IMR-90 (cell line): ENCODE results near the gene BCL2. TPM values are rescaled to one million over a fixed set of nuclear protein-coding genes. Genes with fewer than 3 reads are reported as not detected.

Experiments used
- ATAC-seq: fragments of 200-7000 bp; cut with Tn5 transposase; 2 replicates; pipeline ENCODE4 v1.9.1; 2020; ENCODE audit warnings: low read depth, mild to moderate bottlenecking, moderate library complexity
- BruUV-seq: library from RNA; stranded (reverse); fragments of 400-500 nt; replicated peaks from 2 replicates; lab custom pipeline; 2021; lab: Mats Ljungman, UMichigan
- CTCF ChIA-PET: fragments of 300-600 bp; formaldehyde crosslinking; extraction: SDS; loops from one replicate; lab custom pipeline; 2021; ENCODE audit warnings: antibody characterized with exemption; lab: Yijun Ruan, JAX
- POLR2A ChIA-PET: fragments of 300-600 bp; sonication (Branson Sonifier 250); formaldehyde crosslinking; loops from one replicate; lab custom pipeline; 2022; ENCODE audit warnings: antibody characterized with exemption; ENCODE audit not compliant: unreplicated experiment; lab: Charles Lee
- DNase-seq: peaks from one replicate; pipeline ENCODE4 v3.0.0; 2013
- H2AFZ ChIP-seq: replicated peaks from 2 replicates; pipeline ENCODE3; 2013; ENCODE audit warnings: low read length, mild to moderate bottlenecking; ENCODE audit not compliant: poor library complexity
- H2AK5ac ChIP-seq: 2 replicates; pipeline ENCODE4 v1.6.1; 2013; ENCODE audit warnings: low read depth, low read length, inconsistent platforms
- H2AK9ac ChIP-seq: replicated peaks from 2 replicates; pipeline ENCODE3; 2013; ENCODE audit warnings: mild to moderate bottlenecking, low read depth, low read length, moderate library complexity; ENCODE audit not compliant: poor library complexity
- H2BK120ac ChIP-seq: 2 replicates; pipeline ENCODE4 v1.6.1; 2013; ENCODE audit warnings: low read depth, low read length, inconsistent platforms
- H2BK15ac ChIP-seq: 3 replicates; pipeline ENCODE4 v1.6.1; 2013; ENCODE audit warnings: low read depth, low read length, inconsistent platforms
- H2BK20ac ChIP-seq: 2 replicates; pipeline ENCODE4 v1.6.1; 2013; ENCODE audit warnings: low read depth, mild to moderate bottlenecking, inconsistent platforms, low read length, moderate library complexity
- H2BK5ac ChIP-seq: 2 replicates; pipeline ENCODE4 v1.6.1; 2013; ENCODE audit warnings: mild to moderate bottlenecking, low read depth, low read length, inconsistent platforms; ENCODE audit not compliant: poor library complexity, severe bottlenecking
- H3K14ac ChIP-seq: replicated peaks from 2 replicates; pipeline ENCODE4 v1.6.1; 2013; ENCODE audit warnings: low read depth, low read length, inconsistent platforms
- H3K18ac ChIP-seq: 2 replicates; pipeline ENCODE4 v1.6.1; 2013; ENCODE audit warnings: low read depth, low read length, control low read depth
- H3K23ac ChIP-seq: 2 replicates; pipeline ENCODE4 v1.6.1; 2013; ENCODE audit warnings: low read depth, low read length, inconsistent platforms
- H3K27ac ChIP-seq: 2 replicates; pipeline ENCODE4 v1.5.1; 2013; ENCODE audit warnings: mild to moderate bottlenecking, control low read depth, low read length; ENCODE audit not compliant: insufficient read depth
- H3K27me3 ChIP-seq: 2 replicates; pipeline ENCODE4 v1.6.1; 2013; ENCODE audit warnings: low read length; ENCODE audit not compliant: control insufficient read depth, insufficient read depth
- H3K36me3 ChIP-seq: 2 replicates; pipeline ENCODE4 v1.6.1; 2013; ENCODE audit warnings: low read length, mixed read lengths; ENCODE audit not compliant: control insufficient read depth, insufficient read depth
- H3K4ac ChIP-seq: 2 replicates; pipeline ENCODE4 v1.6.1; 2013; ENCODE audit warnings: low read depth, low read length, inconsistent platforms
- H3K4me1 ChIP-seq: 2 replicates; pipeline ENCODE4 v1.6.1; 2013; ENCODE audit warnings: low read length, mixed read lengths; ENCODE audit not compliant: control insufficient read depth, insufficient read depth
- H3K4me2 ChIP-seq: 2 replicates; pipeline ENCODE4 v1.6.1; 2013; ENCODE audit warnings: low read depth, mild to moderate bottlenecking, control low read depth, low read length, moderate library complexity
- H3K4me3 ChIP-seq: 2 replicates; pipeline ENCODE4 v1.5.1; 2013; ENCODE audit warnings: low read depth, mild to moderate bottlenecking, control low read depth, low read length, moderate library complexity; ENCODE audit not compliant: insufficient read depth
- H3K56ac ChIP-seq: 2 replicates; pipeline ENCODE4 v1.6.1; 2013; ENCODE audit warnings: low read length, inconsistent platforms; ENCODE audit not compliant: insufficient read depth; ENCODE audit errors: extremely low read depth
- H3K79me1 ChIP-seq, 2 experiments: 2 replicates each; pipeline ENCODE4 v1.6.1; 2013; ENCODE audit warnings: low read length in 2 of 2, inconsistent platforms in 1 of 2, low read depth in 1 of 2
- H3K9ac ChIP-seq: 2 replicates; pipeline ENCODE4 v1.6.1; 2013; ENCODE audit warnings: low read depth, low read length, control low read depth
- H3K9me1 ChIP-seq: 2 replicates; pipeline ENCODE4 v1.6.1; 2013; ENCODE audit warnings: low read length, inconsistent platforms; ENCODE audit not compliant: insufficient read depth
- H3K9me3 ChIP-seq: 2 replicates; pipeline ENCODE4 v1.6.1; 2013; ENCODE audit warnings: low read length; ENCODE audit not compliant: control insufficient read depth, insufficient read depth
- H4K20me1 ChIP-seq: 2 replicates; pipeline ENCODE4 v1.6.1; 2013; ENCODE audit warnings: low read length, inconsistent platforms; ENCODE audit not compliant: insufficient read depth
- H4K5ac ChIP-seq: 2 replicates; pipeline ENCODE4 v1.6.1; 2013; ENCODE audit warnings: mild to moderate bottlenecking, low read depth, low read length, control low read depth
- H4K8ac ChIP-seq, 2 experiments: 2 replicates each; pipeline ENCODE4 v1.6.1; 2013; ENCODE audit warnings: low read depth in 2 of 2, low read length in 2 of 2, control low read depth in 1 of 2, inconsistent platforms in 1 of 2
- H4K91ac ChIP-seq: 2 replicates; pipeline ENCODE4 v1.6.1; 2013; ENCODE audit warnings: low read depth, low read length, inconsistent platforms; ENCODE audit not compliant: insufficient read depth
- CEBPB ChIP-seq: IDR thresholded peaks from 2 replicates; pipeline ENCODE4 v1.6.1; 2012; ENCODE audit warnings: low read depth, low read length, improper control_type of control experiment
- CHD1 ChIP-seq: IDR thresholded peaks from 2 replicates; pipeline ENCODE4 v1.6.1; 2012; ENCODE audit warnings: low read depth, low read length, improper control_type of control experiment
- FOS ChIP-seq: fragments of 150-350 bp; IDR thresholded peaks from 2 replicates; pipeline ENCODE4 v1.6.1; 2016; ENCODE audit warnings: low read depth, low read length
- MAZ ChIP-seq: IDR thresholded peaks from 2 replicates; pipeline ENCODE4 v1.6.1; 2012; ENCODE audit warnings: low read depth, mild to moderate bottlenecking, low read length, improper control_type of control experiment, moderate library complexity, borderline replicate concordance
- MXI1 ChIP-seq: IDR thresholded peaks from 2 replicates; pipeline ENCODE4 v1.6.1; 2012; ENCODE audit warnings: low read depth, mild to moderate bottlenecking, low read length, moderate library complexity, borderline replicate concordance
- NFE2L2 ChIP-seq: fragments of 150-350 bp; IDR thresholded peaks from 2 replicates; pipeline ENCODE4 v1.6.1; 2016; ENCODE audit warnings: low read depth, mild to moderate bottlenecking, low read length
- POLR2A ChIP-seq: IDR thresholded peaks from 2 replicates; pipeline ENCODE4 v1.6.1; 2012; ENCODE audit warnings: mild to moderate bottlenecking, low read depth, low read length
- RAD21 ChIP-seq: IDR thresholded peaks from 2 replicates; pipeline ENCODE4 v1.6.1; 2012; ENCODE audit warnings: low read length, improper control_type of control experiment
- RCOR1 ChIP-seq: IDR thresholded peaks from 2 replicates; pipeline ENCODE4 v1.6.1; 2012; ENCODE audit warnings: mild to moderate bottlenecking, low read length, improper control_type of control experiment; ENCODE audit not compliant: insufficient replicate concordance
- RFX5 ChIP-seq: IDR thresholded peaks from 2 replicates; pipeline ENCODE4 v1.8.0; 2012; ENCODE audit warnings: low read depth, mild to moderate bottlenecking, low read length, moderate library complexity
- WGBS, 2 experiments: methylation state at CpG; one replicate each; pipeline versions ENCODE4 v1.1.5 to v1.1.7; 2013; ENCODE audit warnings: missing lambda C conversion rate in 2 of 2; ENCODE audit not compliant: insufficient read length in 1 of 2; ENCODE audit errors: extremely low coverage in 2 of 2; 5-methylcytosine and 5-hydroxymethylcytosine counted together
- dilution Hi-C: fragments of 300-500 bp; cut with HindIII; formaldehyde crosslinking; loops from one replicate; pipeline ENCODE4 v1.14.3; 2018; ENCODE audit warnings: low sequenced_read_pairs; ENCODE audit not compliant: unreplicated experiment
- in situ Hi-C: fragments of 300-500 bp; cut with MboI; formaldehyde crosslinking; loops from 3 replicates; pipeline ENCODE4 v1.14.3; 2019; ENCODE audit warnings: low sequenced_read_pairs, inconsistent platforms, mixed read lengths
- intact Hi-C: fragments of 100-400 bp; cut with micrococcal nuclease; formaldehyde crosslinking; loops from 2 replicates; pipeline ENCODE4 v1.10.0; 2022
- polyA plus RNA-seq, 3 experiments: library from polyadenylated mRNA; depleted of rRNA; stranded (reverse); fragments of >200 nt; gene quantifications; 2 replicates each; pipeline ENCODE4 v1.2.3, GENCODE V29; 2012; ENCODE audit warnings: low replicate concordance in 1 of 3
- total RNA-seq: library from RNA; depleted of rRNA; stranded (reverse); fragments of >200 nt; gene quantifications from 2 replicates; pipeline ENCODE4 v1.2.3, GENCODE V29; 2012
- TF ChIP-seq, protein P1 (sequence below): fragments of 150-350 bp; IDR thresholded peaks from 2 replicates; pipeline ENCODE4 v1.6.1; 2016; ENCODE audit warnings: low read depth, mild to moderate bottlenecking, low read length, moderate library complexity, borderline replicate concordance

The BCL2 gene
- total and polyA plus RNA-seq, 2 of the 4 experiments (the other 2 are of a cell fraction), result 0.24 to 0.54 TPM

DNA sequence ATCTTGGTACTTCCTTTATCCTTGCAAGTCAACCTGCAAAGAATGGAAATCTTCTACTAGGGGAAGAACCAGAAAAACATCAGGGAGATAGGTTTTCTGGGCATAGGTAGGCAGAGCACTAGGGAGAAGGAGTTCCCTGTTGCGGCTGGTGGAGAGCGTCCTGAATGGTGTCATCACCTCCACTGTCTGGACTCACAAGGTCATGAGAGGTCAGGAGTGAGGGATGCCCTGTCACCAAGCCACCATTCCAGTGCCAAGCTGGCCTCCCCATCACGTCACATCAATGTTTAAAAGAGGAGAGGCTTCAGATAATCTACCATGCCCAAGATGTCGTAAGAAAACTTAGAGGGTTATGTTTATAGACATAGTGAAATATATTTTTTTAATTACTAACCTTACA lies 72.1 kb downstream of the BCL2 start:
- no peaks in the 10 kb centered on the region for H3K79me1 ChIP-seq
- no peaks in the 10 kb centered on the region for H3K9me1 ChIP-seq
- no peak overlapping the region for H3K9ac ChIP-seq
- no peak overlapping the region for H2AK5ac ChIP-seq
- no peaks in the 10 kb centered on the region for H3K36me3 ChIP-seq
- no peak overlapping the region for H2AFZ ChIP-seq
- BruUV-seq, result no TSS peak
- no peak overlapping the region for H3K23ac ChIP-seq
- dilution Hi-C loops, result no loop called here
- H3K4me2 ChIP-seq, result no peak overlapping the region
- intact Hi-C loops, result no loop called here
- no peak for TF ChIP-seq RCOR1
- TF ChIP-seq CHD1, result no peak
- no peak for TF ChIP-seq RAD21
- no peak for TF ChIP-seq CEBPB
- TF ChIP-seq, protein P1, sequence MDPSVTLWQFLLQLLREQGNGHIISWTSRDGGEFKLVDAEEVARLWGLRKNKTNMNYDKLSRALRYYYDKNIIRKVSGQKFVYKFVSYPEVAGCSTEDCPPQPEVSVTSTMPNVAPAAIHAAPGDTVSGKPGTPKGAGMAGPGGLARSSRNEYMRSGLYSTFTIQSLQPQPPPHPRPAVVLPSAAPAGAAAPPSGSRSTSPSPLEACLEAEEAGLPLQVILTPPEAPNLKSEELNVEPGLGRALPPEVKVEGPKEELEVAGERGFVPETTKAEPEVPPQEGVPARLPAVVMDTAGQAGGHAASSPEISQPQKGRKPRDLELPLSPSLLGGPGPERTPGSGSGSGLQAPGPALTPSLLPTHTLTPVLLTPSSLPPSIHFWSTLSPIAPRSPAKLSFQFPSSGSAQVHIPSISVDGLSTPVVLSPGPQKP, result no peak
- TF ChIP-seq NFE2L2, result no peak
- TF ChIP-seq POLR2A, result no peak
- TF ChIP-seq FOS, result no peak
- TF ChIP-seq MXI1, result no peak
- no peak for TF ChIP-seq RFX5
- TF ChIP-seq MAZ, result no peak
- H3K4ac ChIP-seq, result no peak overlapping the region
- H4K91ac ChIP-seq, result no peak overlapping the region
- no peak overlapping the region for H2AK9ac ChIP-seq
- no peak overlapping the region for H2BK120ac ChIP-seq
- ChIA-PET CTCF (no interaction called here), POLR2A (no interaction called here)
- peaks cover 9% of the 10 kb centered on the region for H3K27me3 ChIP-seq
- no peak overlapping the region for H3K14ac ChIP-seq
- no peaks in the 10 kb centered on the region for H3K9me3 ChIP-seq
- H3K27ac ChIP-seq, result no peak overlapping the region
- no peak overlapping the region for H3K18ac ChIP-seq
- no peaks in the 10 kb centered on the region for H4K20me1 ChIP-seq
- no peak overlapping the region for H2BK15ac ChIP-seq
- no CpG with 5 or more reads among the region's 4 CpGs for WGBS, 2 experiments
- no peak overlapping the region for H4K8ac ChIP-seq
- no peaks in the 10 kb centered on the region; the same call in 1 of the 2 replicates for H3K4me1 ChIP-seq
- ATAC-seq (no peak), DNase-seq (no peak)
- no peak overlapping the region for H3K56ac ChIP-seq
- in situ Hi-C loops, result no loop called here
- no peak overlapping the region for H4K5ac ChIP-seq
- H2BK20ac ChIP-seq, result no peak overlapping the region
- H2BK5ac ChIP-seq, result no peak overlapping the region
- no peak overlapping the region for H3K4me3 ChIP-seq
